ENCODE measurements around the gene FOXP2.
"Not testable (repeated sequence)": the region's sequence is repeated elsewhere in the genome, so short reads cannot be mapped to it uniquely, and the experiment has no call there.

Gene FOXP2

GRCh38 chr7:114507381-114507780 is 92.8 kb downstream of the FOXP2 start:
- no peak for DNase-seq

DNA sequence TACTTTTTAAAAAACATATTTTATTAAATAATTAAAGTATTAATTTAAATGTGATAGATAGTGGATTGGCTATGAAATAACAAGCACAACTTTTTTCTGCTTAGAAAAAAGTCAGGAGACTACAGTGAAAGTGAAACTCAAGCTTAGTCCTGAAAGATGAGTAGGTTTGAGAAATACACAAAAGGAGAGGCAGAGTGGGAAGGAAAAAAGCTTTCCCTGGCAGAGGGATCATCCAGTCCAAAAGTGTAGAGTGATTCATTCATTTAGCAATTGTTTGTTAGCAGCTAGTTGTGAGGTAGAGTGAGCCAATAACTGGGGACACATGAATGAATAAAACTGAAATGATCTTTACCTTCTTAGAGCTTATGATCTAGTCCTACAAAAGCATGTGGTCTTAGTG is 93.5 kb downstream of the FOXP2 start:
- DNase-seq = no peak

- DNase-seq = not testable (repeated sequence)
Measured at GRCh38 chr7:114510824-114511223, 96.2 kb downstream of the FOXP2 start.

DNA sequence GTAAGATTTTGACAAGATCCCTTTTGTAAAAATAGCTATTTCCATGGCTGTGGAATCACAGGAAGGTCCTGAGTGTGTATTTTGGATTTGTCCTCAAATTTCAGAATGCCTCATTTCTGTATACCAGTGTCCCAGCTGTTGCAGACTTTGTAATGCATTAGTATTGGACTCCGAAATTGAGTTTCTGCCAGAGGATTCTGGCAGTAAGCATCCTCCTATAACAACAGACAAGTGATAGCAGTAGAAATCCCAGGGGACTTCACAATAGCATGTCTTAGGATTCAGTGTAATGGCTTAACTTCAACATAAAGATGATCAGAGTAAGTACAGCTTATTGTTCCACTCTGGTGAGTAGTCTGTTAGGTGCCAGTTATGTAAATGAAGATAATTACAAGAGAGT is 104.6 kb downstream of the FOXP2 start:
- DNase-seq = peak; percentile 83

GRCh38 chr7:114522081-114522480 is 107.5 kb downstream of the FOXP2 start:
- no peak for DNase-seq

DNA sequence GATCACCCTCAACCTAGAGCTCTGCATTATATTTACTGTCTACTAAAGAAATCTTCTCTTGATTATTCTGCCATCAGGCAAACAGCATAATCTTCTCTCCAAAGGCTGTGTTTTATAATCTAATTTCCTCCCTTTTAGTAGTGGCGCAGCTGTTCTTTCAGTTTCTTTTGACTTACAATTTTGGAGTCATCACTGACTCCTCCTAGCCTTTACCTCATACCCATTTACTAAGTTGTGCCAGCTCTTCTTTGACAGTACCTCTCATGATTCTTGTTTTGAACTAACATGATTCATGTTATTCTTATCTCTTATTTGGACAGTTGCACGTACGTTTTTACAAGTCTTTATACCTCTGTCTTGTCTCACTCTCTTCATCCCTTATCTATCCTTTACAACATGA is 113.0 kb downstream of the FOXP2 start:
- peak; percentile 90 for DNase-seq

DNA sequence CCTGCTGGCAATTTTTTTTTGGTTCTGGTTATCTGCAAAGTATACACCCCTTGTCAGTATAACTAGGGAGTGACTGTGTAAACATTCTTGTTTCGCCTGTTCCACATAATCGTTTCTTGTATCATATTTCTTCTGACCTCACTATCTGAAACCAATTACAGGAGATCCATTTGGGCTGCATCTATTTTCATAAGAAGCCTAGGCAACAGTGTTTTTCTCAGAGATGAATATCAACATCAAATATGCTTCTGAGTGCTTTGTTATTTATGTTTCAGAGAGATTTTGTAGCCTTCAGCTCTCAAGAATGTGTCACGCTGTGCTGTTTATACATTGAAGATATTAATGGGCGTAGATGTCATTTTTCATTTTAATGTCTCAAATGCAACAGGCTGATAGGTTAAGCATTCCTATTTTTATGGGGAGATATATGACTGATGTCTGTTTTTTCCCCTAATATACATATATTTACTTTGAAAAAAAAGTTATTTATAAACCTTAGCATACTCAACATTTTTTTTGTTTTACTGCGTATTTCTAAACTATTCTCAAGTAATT is 115.5 kb downstream of the FOXP2 start:
- DNase-seq = peak; percentile 21

DNA sequence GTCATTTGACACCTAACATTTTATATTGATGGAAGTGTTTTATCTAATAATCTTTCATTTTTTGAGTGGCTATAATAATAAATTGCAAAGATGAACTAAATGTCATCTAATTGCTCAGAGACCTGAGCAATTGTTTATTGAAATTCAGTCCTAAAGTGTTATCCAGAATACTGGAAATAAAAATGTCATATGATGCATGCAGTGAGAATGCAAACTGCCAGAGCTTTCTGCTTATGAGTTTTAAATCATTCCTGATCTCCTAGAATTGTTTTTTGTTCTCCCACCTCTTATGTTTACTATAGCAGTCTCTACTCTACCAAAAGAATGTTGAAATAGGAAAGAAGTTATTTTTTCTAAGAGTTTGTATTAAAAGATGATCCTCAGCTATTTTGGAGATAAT is 116.7 kb downstream of the FOXP2 start:
- no peak for DNase-seq

GRCh38 chr7:114533131-114533530 is 118.5 kb downstream of the FOXP2 start:
- DNase-seq = peak; percentile 76

DNA sequence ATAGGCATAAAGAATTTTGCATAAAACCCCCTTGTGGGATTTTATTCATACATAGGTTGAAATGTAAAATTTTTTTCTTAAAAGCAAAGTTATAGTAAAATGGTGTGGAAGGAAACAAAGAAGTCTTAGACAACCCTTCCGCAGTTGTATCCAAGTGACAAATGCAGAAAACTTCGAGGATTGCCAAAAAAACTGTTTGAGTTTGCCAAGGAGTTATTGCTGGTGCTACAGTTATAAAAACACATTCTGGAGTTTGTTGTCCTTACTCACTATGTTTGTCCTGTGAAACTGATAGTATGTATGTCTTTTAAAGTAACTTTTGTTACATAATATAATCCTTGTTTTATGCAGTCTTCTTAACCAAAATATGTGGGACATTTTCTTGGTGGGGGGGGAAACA is 120.3 kb downstream of the FOXP2 start:
- no peak for DNase-seq

- DNase-seq = peak; percentile 86
Measured at GRCh38 chr7:114539575-114539974, 125.0 kb downstream of the FOXP2 start.

DNA sequence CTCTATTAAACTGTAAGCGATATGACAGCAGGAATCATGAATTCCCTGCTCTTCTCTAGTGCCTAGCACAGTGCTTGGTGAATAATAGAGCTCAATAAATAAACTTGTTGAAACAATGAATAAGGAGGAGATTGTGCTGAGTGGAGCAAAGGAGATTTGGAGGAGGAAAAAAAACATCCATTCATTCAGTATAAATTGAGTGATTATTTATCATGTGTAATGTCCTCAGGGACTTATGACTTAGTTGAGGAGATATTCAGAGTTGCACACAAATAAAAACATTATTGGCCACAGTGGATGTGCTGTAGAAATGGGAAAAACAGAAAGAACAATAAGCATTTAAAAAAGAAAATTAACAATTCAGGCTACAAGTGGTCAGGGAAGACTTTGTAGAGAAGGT is 125.7 kb downstream of the FOXP2 start:
- no peak for DNase-seq

DNA sequence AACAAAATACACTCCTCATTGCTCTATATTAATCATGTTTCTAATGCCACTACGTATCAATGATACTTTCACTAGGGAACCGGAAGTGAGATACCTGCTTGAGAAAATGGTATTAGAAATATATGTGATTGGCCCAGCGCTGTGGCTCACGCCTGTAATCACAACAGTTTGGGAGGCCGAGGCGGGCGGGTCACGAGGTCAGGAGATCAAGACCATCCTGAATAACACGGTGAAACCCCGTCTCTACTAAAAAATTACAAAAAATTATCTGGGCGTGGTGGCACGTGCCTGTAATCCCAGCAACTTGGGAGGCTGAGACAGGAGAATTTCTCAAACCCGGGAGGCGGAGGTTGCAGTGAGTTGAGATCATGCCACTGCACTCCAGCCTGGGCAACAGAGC is 132.7 kb downstream of the FOXP2 start:
- not testable (repeated sequence) for DNase-seq

DNA sequence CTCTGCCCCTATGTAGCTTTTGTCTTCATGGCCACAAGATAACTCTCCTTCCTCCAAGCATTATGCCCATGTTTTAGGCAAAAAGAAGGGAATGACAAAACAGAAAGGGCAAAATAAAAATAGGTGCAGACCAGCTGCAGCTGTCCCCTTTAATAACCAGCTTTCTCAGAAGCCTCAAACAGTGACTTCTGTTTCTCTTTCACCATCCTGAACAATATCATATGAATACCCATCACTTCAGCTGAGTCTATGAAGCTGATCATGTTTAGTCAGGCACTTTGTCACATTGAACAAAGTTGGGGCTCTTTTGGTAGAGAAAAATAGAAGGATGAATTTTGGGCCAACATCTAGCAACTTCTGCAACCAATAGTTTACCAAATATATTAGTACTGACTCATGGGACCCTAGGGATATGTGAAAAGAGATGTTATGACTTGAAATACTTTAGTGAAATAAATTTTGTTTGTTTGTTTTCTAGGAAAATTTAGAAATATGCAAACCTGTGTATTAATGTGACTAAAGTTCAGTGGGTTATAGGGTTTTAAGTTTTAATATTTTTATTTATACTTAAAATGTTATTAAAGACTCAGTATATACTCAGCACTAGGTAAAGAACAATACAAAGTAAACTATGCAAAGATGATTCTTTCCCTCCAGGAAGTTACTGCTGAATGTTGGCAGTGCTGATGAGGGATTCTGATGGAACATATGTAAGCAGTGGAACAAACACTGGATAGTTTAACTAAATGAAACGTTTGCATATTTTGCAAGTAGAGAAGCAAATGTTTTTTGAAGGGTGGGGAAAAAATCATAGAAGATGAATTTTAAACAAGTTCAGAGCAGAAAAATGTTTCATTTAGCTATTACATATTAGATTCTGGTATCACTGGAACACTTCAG is 133.7 kb downstream of the FOXP2 start:
- DNase-seq = no peak

DNA sequence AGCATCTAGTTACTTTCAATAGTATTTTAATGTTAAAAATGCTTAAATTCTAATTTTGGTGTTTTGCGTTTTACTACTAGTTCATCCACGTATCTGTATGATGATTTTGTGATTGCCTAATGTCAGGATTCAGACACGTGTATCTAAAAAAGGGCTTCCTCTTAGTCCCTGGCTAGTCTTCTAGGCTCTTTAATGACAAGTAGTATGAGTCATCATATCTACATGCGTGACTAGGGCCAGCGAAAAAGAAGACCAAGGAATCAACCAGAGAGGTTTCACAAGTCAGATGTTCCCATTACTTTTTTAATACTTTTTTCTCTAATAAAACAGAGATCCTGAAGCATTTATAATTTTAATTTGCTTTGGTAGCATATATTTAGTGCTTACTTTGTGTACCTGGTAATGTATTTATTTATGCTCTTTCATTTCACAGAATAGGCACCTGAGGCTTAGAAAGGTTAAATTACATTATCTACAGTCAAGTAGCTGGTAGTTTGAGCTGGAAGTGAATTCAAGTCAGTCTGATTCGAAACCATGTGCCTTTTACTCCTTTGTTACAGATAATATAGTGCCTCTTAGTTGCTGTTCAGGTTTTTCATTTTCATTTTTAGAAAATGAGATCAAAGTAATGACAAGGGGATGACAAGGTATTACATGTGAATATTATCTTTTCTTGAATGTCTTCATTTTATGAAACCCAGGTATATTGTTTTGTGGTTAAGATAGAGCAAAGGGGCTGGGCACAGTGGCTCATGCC is 140.3 kb downstream of the FOXP2 start:
- DNase-seq = peak; percentile 6

DNA sequence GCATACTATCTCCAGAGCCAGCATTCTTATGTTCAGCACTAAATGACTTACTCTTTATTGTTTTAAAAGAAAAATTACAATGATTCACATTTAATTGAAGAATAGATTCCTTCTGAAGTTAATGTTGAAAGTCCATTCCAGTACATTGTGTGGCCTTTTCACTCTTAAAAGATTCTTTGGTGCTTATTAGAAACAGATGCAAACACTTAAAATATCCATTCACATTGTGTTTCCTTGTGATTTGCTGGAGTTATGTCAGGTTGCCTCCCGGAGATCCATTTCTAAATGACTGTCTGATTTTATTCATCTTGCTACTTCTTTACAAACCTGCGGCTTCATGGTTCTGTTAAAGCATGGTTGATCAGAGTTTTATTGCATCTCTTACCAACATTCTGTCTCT is 152.8 kb downstream of the FOXP2 start:
- no peak for DNase-seq

GRCh38 chr7:114569220-114569619 is 154.6 kb downstream of the FOXP2 start:
- no peak for DNase-seq

- no peak for DNase-seq
Measured at GRCh38 chr7:114574384-114574783, 159.8 kb downstream of the FOXP2 start.

- no peak for DNase-seq
Measured at GRCh38 chr7:114575098-114575497, 160.5 kb downstream of the FOXP2 start.

DNA sequence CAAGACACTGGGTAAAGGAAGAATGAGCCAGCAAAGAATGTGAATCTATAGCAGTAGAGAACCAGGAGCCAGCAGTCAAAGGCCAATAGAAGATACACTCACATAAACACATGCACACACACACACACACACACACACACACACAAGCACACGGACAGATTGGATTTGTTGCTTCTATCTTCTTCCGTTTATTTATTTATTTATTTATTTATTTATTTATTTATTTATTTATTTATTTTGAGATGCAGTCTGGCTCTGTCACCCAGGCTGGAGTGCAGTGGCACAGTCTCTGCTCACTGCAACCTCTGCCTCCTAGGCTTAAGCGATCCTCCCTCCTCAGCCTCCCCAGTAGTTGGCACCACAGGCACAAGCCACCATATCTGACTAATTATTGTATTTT is 166.3 kb downstream of the FOXP2 start:
- DNase-seq = not testable (repeated sequence)

GRCh38 chr7:114588506-114588905 is 173.9 kb downstream of the FOXP2 start:
- DNase-seq = no peak

- no peak for DNase-seq
Measured at GRCh38 chr7:114589436-114589835, 174.8 kb downstream of the FOXP2 start.

GRCh38 chr7:114590298-114590697 is 175.7 kb downstream of the FOXP2 start:
- DNase-seq = peak; percentile 8

DNA sequence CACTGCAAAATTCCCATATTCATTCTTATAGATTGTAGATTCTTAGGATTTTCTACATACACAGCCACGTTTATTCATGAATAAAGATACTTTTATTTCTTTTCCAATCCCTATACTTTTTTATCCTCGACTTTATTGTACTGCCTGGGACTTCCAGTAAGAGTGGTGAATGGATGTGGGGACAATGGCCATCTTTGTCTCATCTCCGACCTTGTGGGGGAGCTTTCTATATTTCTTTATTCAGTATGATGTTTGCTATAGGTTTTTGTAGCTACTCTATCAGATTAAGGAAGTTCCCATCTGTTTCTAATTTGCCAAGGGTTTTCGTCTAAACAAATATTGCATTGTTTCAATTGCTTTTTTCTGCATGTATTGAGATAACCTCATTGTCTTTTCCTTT is 184.3 kb downstream of the FOXP2 start:
- no peak for DNase-seq

Measured in NCI-H82 (cell line).